Subcutaneous adipose tissue (tissue), 4 donors: ENCODE results near the gene POLL. TPM values are rescaled to one million over a fixed set of nuclear protein-coding genes. Genes with fewer than 3 reads are reported as not detected.

ENCODE experiments used
- CTCF ChIP-seq: fragments of 450-650 bp; IDR thresholded peaks from one replicate; pipeline ENCODE4 v1.5.1; 2016; ENCODE audit warnings: low read depth, mild to moderate bottlenecking, control low read depth, antibody characterized with exemption, moderate library complexity
- total RNA-seq, 4 donors: library from RNA; depleted of rRNA; stranded (reverse); fragments of >200 nt; gene quantifications; one replicate each; pipeline ENCODE4 v1.1.0, GENCODE V29; 2016

The POLL gene
- total RNA-seq, 4 donors from 2014 or later: 11.9 to 30.7 (median 21.4) TPM

GRCh38 chr10:101580486-101581399, 7.3 kb downstream of the POLL start:
- TF ChIP-seq CTCF: no peak

GRCh38 chr10:101579516-101579870, 8.6 kb downstream of the POLL start:
- no peak for TF ChIP-seq CTCF

- no peak for TF ChIP-seq CTCF
These were observed 9.1 kb downstream of the POLL start for GRCh38 chr10:101578803-101579515.

- TF ChIP-seq CTCF: no peak
These were observed 9.9 kb downstream of the POLL start for GRCh38 chr10:101578192-101578591.

DNA sequence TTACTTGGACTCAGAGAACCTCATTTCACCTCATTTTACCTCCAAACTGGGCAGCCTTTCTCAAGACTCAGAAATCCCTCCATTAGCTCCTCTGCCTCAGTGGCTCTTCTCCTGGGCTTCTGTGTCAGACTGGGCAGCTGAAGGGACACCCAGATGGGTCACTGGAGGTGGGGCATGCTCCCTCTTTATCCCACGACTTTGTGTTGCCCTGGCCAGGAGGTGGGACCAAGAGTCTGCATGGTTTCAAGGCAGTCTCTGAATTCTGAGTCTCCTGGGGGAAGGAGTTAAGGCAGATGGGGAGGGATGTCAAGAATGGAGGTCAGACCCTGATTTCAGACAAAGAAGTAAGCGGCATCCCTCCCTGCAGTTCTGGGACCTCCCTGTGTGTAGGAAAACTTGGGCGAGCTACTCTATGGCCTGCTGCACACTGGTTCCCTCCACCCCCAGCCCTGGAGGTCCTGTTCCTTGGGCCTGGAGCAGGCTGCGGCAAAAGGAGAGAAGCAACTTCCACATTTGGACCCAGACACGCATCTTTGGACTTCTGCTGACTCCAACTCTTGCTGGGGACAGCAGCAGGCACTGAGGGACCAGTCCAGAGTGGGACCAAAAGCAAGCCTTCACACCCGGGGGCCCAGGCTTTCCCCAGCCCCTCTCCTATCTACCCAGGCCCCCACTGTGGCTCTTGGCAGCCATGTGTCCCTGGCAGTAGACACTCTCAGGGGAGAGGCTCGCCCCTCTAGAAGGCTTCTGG, 10.8 kb downstream of the POLL start:
- no peak for TF ChIP-seq CTCF

DNA sequence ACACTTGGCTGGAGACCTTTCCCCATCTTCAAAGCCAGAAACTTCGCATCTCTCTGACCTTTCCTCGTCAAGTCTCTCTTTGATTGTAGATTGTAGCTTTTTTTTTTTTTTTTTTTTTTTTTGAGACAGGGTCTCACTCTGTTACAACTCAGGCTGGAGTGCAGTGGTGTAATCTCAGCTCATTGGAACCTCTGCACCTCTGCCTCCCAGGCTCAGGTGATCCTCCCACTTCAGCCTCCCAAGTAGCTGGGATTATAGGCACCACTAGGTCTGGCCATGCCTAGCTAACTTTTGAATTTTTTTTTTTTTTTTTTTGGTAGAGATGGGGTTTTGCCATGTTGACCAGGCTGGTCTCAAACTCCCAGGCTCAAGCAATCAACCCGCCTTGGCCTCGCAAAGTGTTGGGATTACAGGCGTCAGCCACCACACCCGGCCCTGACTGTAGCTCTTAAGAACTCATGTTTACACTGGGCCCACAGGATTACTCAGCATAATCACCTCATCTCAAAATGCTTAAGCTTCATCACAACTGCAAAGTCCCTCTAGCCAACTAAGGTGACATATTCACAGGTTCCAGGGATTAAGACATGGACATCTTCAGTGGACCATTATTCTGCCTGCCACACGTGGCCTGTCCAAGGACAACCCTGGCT, 11.7 kb downstream of the POLL start:
- TF ChIP-seq CTCF: no peak
